IMR-90 (cell line): Measurements from ENCODE around the gene ZKSCAN4.

Source experiments
- CEBPB ChIP-seq: IDR thresholded peaks from 2 replicates; pipeline ENCODE4 v1.6.1; 2012; ENCODE audit warnings: low read depth, low read length, improper control_type of control experiment
- FOS ChIP-seq: fragments of 150-350 bp; IDR thresholded peaks from 2 replicates; pipeline ENCODE4 v1.6.1; 2016; ENCODE audit warnings: low read depth, low read length
- MAFK ChIP-seq: IDR thresholded peaks from 2 replicates; pipeline ENCODE4 v1.6.1; 2012; ENCODE audit warnings: low read depth, low read length, improper control_type of control experiment
- MAZ ChIP-seq: IDR thresholded peaks from 2 replicates; pipeline ENCODE4 v1.6.1; 2012; ENCODE audit warnings: low read depth, mild to moderate bottlenecking, low read length, improper control_type of control experiment, moderate library complexity, borderline replicate concordance
- MXI1 ChIP-seq: IDR thresholded peaks from 2 replicates; pipeline ENCODE4 v1.6.1; 2012; ENCODE audit warnings: low read depth, mild to moderate bottlenecking, low read length, moderate library complexity, borderline replicate concordance
- POLR2A ChIP-seq: IDR thresholded peaks from 2 replicates; pipeline ENCODE4 v1.6.1; 2012; ENCODE audit warnings: mild to moderate bottlenecking, low read depth, low read length
- RCOR1 ChIP-seq: IDR thresholded peaks from 2 replicates; pipeline ENCODE4 v1.6.1; 2012; ENCODE audit warnings: mild to moderate bottlenecking, low read length, improper control_type of control experiment; ENCODE audit not compliant: insufficient replicate concordance
- TF ChIP-seq, protein P1 (sequence below): conservative IDR thresholded peaks from 2 replicates; pipeline ENCODE4 v1.5.1; 2012; ENCODE audit warnings: mild to moderate bottlenecking, low read depth, low read length, improper control_type of control experiment
- TF ChIP-seq, protein P2 (sequence below): fragments of 150-350 bp; IDR thresholded peaks from 2 replicates; pipeline ENCODE4 v1.6.1; 2017; ENCODE audit warnings: mild to moderate bottlenecking, antibody characterized with exemption, low read length, low read depth

DNA sequence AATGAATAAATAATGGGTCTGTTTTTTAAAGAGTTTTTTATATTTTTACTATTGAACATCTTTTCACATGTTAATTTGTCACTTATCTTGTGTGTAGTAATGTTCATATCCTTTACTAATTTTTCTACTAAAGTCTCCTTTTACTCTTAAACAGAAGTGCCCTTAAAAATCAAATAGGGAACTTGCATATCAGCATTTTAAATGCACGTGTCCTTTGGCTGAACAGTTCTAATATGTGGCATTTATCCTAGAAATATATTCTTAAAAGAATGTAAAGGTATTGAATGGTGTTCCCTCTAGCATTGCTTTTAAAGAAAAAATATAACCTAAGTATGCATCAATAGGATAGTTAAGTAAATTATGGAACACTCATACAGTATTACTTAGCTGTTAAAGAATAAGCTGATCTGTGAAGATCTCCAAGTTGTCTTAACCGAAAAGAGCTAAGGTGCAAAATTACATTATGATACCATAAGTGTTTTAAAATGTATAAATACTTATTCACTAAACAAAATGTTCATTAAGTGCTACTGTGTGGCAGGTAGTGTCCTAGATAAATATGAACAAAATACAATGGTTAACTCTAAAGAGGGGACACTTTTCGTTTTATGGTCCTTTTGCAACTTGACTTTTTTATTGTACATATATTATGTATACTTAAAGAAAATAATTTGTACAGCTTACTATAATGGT lies 28.7 kb upstream of the ZKSCAN4 start:
- TF ChIP-seq, protein P1, sequence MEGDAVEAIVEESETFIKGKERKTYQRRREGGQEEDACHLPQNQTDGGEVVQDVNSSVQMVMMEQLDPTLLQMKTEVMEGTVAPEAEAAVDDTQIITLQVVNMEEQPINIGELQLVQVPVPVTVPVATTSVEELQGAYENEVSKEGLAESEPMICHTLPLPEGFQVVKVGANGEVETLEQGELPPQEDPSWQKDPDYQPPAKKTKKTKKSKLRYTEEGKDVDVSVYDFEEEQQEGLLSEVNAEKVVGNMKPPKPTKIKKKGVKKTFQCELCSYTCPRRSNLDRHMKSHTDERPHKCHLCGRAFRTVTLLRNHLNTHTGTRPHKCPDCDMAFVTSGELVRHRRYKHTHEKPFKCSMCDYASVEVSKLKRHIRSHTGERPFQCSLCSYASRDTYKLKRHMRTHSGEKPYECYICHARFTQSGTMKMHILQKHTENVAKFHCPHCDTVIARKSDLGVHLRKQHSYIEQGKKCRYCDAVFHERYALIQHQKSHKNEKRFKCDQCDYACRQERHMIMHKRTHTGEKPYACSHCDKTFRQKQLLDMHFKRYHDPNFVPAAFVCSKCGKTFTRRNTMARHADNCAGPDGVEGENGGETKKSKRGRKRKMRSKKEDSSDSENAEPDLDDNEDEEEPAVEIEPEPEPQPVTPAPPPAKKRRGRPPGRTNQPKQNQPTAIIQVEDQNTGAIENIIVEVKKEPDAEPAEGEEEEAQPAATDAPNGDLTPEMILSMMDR = no peak
- TF ChIP-seq CEBPB = no peak
- no peak for TF ChIP-seq FOS
- no peak for TF ChIP-seq POLR2A
- TF ChIP-seq MAFK = no peak
- TF ChIP-seq MXI1 = no peak
- TF ChIP-seq, protein P2, sequence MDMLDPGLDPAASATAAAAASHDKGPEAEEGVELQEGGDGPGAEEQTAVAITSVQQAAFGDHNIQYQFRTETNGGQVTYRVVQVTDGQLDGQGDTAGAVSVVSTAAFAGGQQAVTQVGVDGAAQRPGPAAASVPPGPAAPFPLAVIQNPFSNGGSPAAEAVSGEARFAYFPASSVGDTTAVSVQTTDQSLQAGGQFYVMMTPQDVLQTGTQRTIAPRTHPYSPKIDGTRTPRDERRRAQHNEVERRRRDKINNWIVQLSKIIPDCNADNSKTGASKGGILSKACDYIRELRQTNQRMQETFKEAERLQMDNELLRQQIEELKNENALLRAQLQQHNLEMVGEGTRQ = no peak
- TF ChIP-seq RCOR1 = no peak
- TF ChIP-seq MAZ = no peak
